Activated T-helper 17 cell treated with anti-CD3 and anti-CD28 coated beads, Interleukin-2, amount 50 U/mL, for 72 hours (primary cell): ENCODE results near the gene ARMH3. TPM values are rescaled to one million over a fixed set of nuclear protein-coding genes. Genes with fewer than 3 reads are reported as not detected.
A peak's percentile ranks its signal among the peaks of the same experiment; 100 is the strongest.

ENCODE experiments used
- ATAC-seq: fragments of 150-1000 bp; cut with Tn5 transposase; replicated peaks from 2 replicates; pipeline ENCODE4 v1.10.0; 2021; ENCODE audit warnings: mild to moderate bottlenecking, moderate library complexity
- H3K27ac Mint-ChIP-seq: one replicate; pipeline ENCODE4 v1.8.0; 2022; ENCODE audit warnings: mixed read lengths
- H3K27me3 Mint-ChIP-seq: one replicate; pipeline ENCODE4 v1.8.0; 2022; ENCODE audit warnings: mixed read lengths
- H3K36me3 Mint-ChIP-seq: one replicate; pipeline ENCODE4 v1.8.0; 2022; ENCODE audit warnings: low read depth, mild to moderate bottlenecking, mixed read lengths
- H3K4me1 Mint-ChIP-seq: one replicate; pipeline ENCODE4 v1.8.0; 2022; ENCODE audit warnings: mixed read lengths
- H3K4me3 Mint-ChIP-seq: one replicate; pipeline ENCODE4 v1.8.0; 2022; ENCODE audit warnings: mild to moderate bottlenecking, mixed read lengths
- H3K9me3 Mint-ChIP-seq: one replicate; pipeline ENCODE4 v1.8.0; 2022; ENCODE audit warnings: mixed read lengths
- total RNA-seq, 2 donors: library from RNA; stranded (reverse); gene quantifications; one replicate each; pipeline ENCODE4 v1.2.3, GENCODE V29; 2022

Gene ARMH3
- total RNA-seq, 2 donors from 2014 or later = 27.7 to 38.5 TPM

GRCh38 chr10:101828766-101829551 is 227.0 kb downstream of the ARMH3 start:
- no peak overlapping the region for H3K4me3 Mint-ChIP-seq
- H3K4me1 Mint-ChIP-seq = peaks cover 33% of the 10 kb centered on the region
- no peak for ATAC-seq
- H3K27ac Mint-ChIP-seq = no peak overlapping the region
- H3K27me3 Mint-ChIP-seq = no peaks in the 10 kb centered on the region
- H3K36me3 Mint-ChIP-seq = peaks cover 15% of the 10 kb centered on the region
- H3K9me3 Mint-ChIP-seq = no peaks in the 10 kb centered on the region

GRCh38 chr10:101827919-101828600 is 227.9 kb downstream of the ARMH3 start:
- Mint-ChIP-seq H3K36me3 (peaks cover 15% of the 10 kb centered on the region), H3K4me1 (peaks cover 25% of the 10 kb centered on the region), H3K27me3 (no peaks in the 10 kb centered on the region), H3K4me3 (no peak overlapping the region), H3K27ac (no peak overlapping the region), H3K9me3 (no peaks in the 10 kb centered on the region)
- no peak for ATAC-seq

GRCh38 chr10:101826852-101827434 is 229.0 kb downstream of the ARMH3 start:
- H3K27ac Mint-ChIP-seq = no peak overlapping the region
- ATAC-seq = no peak
- peaks cover 25% of the 10 kb centered on the region for H3K4me1 Mint-ChIP-seq
- H3K36me3 Mint-ChIP-seq = peaks cover 15% of the 10 kb centered on the region
- no peaks in the 10 kb centered on the region for H3K27me3 Mint-ChIP-seq
- H3K4me3 Mint-ChIP-seq = no peak overlapping the region
- no peaks in the 10 kb centered on the region for H3K9me3 Mint-ChIP-seq

- Mint-ChIP-seq H3K4me3 (no peak overlapping the region), H3K27me3 (no peaks in the 10 kb centered on the region), H3K4me1 (peaks cover 16% of the 10 kb centered on the region), H3K27ac (no peak overlapping the region), H3K9me3 (no peaks in the 10 kb centered on the region), H3K36me3 (peaks cover 6% of the 10 kb centered on the region)
- no peak for ATAC-seq
Measured at GRCh38 chr10:101824736-101825135, 231.2 kb downstream of the ARMH3 start.

- Mint-ChIP-seq H3K9me3 (no peaks in the 10 kb centered on the region), H3K4me1 (peaks cover 28% of the 10 kb centered on the region), H3K4me3 (peak overlapping the region; percentile 99), H3K27me3 (no peaks in the 10 kb centered on the region), H3K27ac (peak overlapping the region; percentile 100), H3K36me3 (peaks cover 50% of the 10 kb centered on the region)
- peak; percentile 54 for ATAC-seq
Measured at GRCh38 chr10:101818872-101819633, 236.9 kb downstream of the ARMH3 start.

GRCh38 chr10:101818119-101818871 is 237.7 kb downstream of the ARMH3 start, which contains the start of gene OGA:
TSS of gene OGA (minus strand) at chr10:101818444. CDS start at chr10:101818022, 422 bp downstream.
- Mint-ChIP-seq H3K9me3 (no peaks in the 10 kb centered on the region), H3K4me1 (peaks cover 28% of the 10 kb centered on the region), H3K36me3 (peaks cover 57% of the 10 kb centered on the region), H3K27ac (peak within 1 kb of the TSS; percentile 100), H3K4me3 (peak within 1 kb of the TSS; percentile 99), H3K27me3 (no peaks in the 10 kb centered on the region)
- ATAC-seq = peak; percentile 91

- peaks cover 65% of the 10 kb centered on the region for H3K36me3 Mint-ChIP-seq
- H3K4me1 Mint-ChIP-seq = peaks cover 25% of the 10 kb centered on the region
- H3K27me3 Mint-ChIP-seq = no peaks in the 10 kb centered on the region
- H3K27ac Mint-ChIP-seq = peak overlapping the region; percentile 100
- H3K4me3 Mint-ChIP-seq = peak overlapping the region; percentile 99
- no peaks in the 10 kb centered on the region for H3K9me3 Mint-ChIP-seq
- peak; percentile 9 for ATAC-seq
Measured at GRCh38 chr10:101817337-101818118, 238.4 kb downstream of the ARMH3 start.

GRCh38 chr10:101816913-101817336 is 239.0 kb downstream of the ARMH3 start:
- Mint-ChIP-seq H3K9me3 (no peaks in the 10 kb centered on the region), H3K4me1 (peaks cover 22% of the 10 kb centered on the region), H3K36me3 (peaks cover 71% of the 10 kb centered on the region), H3K27ac (peak overlapping the region; percentile 100), H3K27me3 (no peaks in the 10 kb centered on the region), H3K4me3 (peak overlapping the region; percentile 99)
- no peak for ATAC-seq

- Mint-ChIP-seq H3K4me3 (peak overlapping the region; percentile 99), H3K9me3 (no peaks in the 10 kb centered on the region), H3K4me1 (peaks cover 17% of the 10 kb centered on the region), H3K27ac (peak overlapping the region; percentile 100), H3K27me3 (no peaks in the 10 kb centered on the region), H3K36me3 (peaks cover 76% of the 10 kb centered on the region)
- no peak for ATAC-seq
Measured at GRCh38 chr10:101816376-101816775, 239.6 kb downstream of the ARMH3 start.

GRCh38 chr10:101814466-101815071 is 241.4 kb downstream of the ARMH3 start:
- H3K27ac Mint-ChIP-seq = peak overlapping the region; percentile 100
- no peaks in the 10 kb centered on the region for H3K9me3 Mint-ChIP-seq
- H3K27me3 Mint-ChIP-seq = no peaks in the 10 kb centered on the region
- H3K36me3 Mint-ChIP-seq = peaks cover 94% of the 10 kb centered on the region
- H3K4me3 Mint-ChIP-seq = peak overlapping the region; percentile 99
- ATAC-seq = peak; percentile 16
- H3K4me1 Mint-ChIP-seq = peaks cover 12% of the 10 kb centered on the region

GRCh38 chr10:101812606-101813005 is 243.4 kb downstream of the ARMH3 start:
- peaks cover 99% of the 10 kb centered on the region for H3K36me3 Mint-ChIP-seq
- peaks cover 14% of the 10 kb centered on the region for H3K4me1 Mint-ChIP-seq
- no peak overlapping the region for H3K4me3 Mint-ChIP-seq
- no peak for ATAC-seq
- peak overlapping the region; percentile 41 for H3K27ac Mint-ChIP-seq
- no peaks in the 10 kb centered on the region for H3K27me3 Mint-ChIP-seq
- no peaks in the 10 kb centered on the region for H3K9me3 Mint-ChIP-seq

- no peak overlapping the region for H3K4me3 Mint-ChIP-seq
- H3K4me1 Mint-ChIP-seq = peaks cover 3% of the 10 kb centered on the region
- H3K27me3 Mint-ChIP-seq = no peaks in the 10 kb centered on the region
- H3K9me3 Mint-ChIP-seq = no peaks in the 10 kb centered on the region
- no peak for ATAC-seq
- no peak overlapping the region for H3K27ac Mint-ChIP-seq
- peaks cover 100% of the 10 kb centered on the region for H3K36me3 Mint-ChIP-seq
Measured at GRCh38 chr10:101807158-101807557, 248.8 kb downstream of the ARMH3 start.

- Mint-ChIP-seq H3K27ac (no peak overlapping the region), H3K36me3 (peaks cover 100% of the 10 kb centered on the region), H3K9me3 (no peaks in the 10 kb centered on the region), H3K27me3 (no peaks in the 10 kb centered on the region), H3K4me3 (no peak overlapping the region), H3K4me1 (peaks cover 15% of the 10 kb centered on the region)
- no peak for ATAC-seq
Measured at GRCh38 chr10:101803511-101803910, 252.5 kb downstream of the ARMH3 start.
